Femur (tissue), 1 donor: Measurements from ENCODE around the gene IGF2BP3.
A peak's percentile ranks its signal among the peaks of the same experiment; 100 is the strongest.
"Not testable (repeated sequence)": the region's sequence is repeated elsewhere in the genome, so short reads cannot be mapped to it uniquely, and the experiment has no call there.

Experiments
- DNase-seq: peaks from one replicate; pipeline ENCODE4 v3.0.0-alpha.2; 2017

The IGF2BP3 gene

DNA sequence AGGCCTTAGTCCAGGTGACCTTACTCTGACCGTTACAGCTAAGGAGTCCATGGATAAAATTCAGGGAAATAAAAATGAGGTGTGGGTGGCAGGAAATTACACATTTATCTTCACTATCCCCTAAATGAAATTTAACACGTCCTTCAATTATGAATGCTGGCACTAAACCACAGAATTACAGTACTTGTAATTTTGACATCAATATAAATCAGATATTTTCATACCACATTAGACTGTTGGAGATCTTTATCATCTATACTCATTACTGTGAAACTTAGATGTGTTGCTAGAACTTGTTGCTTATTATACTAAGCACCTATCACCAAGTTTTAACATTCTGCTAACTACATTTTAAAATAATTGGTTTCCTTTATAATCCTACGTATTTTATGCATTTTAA, 51.1 kb downstream of the IGF2BP3 start:
- no peak for DNase-seq

GRCh38 chr7:23418046-23418445, 52.2 kb downstream of the IGF2BP3 start:
- DNase-seq: no peak

DNA sequence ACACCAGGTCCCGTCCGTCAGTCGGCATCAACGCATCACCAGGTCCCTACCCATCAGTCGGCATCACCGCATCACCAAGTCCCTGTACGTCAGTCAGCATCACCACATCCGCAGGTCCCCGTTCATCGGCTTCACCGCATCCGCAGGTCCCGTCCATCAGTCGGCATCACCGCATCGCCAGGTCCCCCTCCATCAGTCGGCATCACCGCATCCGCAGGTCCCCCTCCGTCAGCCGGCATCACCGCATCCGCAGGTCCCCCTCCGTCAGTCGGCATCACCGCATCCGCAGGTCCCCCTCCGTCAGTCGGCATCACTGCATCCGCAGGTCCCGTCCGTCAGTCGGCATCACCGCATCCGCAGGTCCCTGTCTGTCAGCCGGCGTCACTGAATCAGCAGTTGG, 55.1 kb downstream of the IGF2BP3 start:
- no peak for DNase-seq

DNA sequence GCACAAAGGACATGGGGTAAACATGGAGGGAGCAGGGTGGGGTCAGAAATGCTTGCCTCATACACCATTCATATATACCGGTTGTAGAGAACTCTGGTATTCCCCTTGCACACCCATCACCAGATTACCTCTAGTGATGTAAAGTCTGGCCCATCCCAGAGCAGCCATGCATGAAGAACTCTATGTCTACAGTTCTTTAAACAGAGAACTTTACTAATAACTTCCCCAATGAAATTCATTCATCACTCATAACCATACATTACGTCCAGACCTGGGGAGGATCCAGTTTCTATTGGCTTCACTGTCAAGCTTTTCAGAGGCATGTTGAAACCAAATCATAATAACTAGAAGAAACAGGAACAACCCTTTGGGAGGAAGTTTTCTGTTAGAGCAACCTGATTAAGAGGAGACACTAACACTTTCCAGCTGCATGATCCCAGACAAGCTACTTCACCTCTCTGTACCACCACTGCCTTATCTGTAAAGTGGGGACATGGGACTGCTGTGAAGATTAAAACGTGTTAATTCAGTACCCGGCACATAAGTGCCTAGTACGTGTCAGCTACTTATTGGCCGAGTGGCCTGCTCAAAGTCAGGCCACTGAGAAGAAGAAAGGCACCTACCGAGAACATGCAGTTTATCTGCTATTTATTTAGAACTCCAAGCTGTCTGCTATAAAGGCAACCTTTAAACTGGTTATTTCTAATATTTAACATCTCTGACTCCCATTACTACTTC, 59.7 kb downstream of the IGF2BP3 start:
- no peak for DNase-seq

DNA sequence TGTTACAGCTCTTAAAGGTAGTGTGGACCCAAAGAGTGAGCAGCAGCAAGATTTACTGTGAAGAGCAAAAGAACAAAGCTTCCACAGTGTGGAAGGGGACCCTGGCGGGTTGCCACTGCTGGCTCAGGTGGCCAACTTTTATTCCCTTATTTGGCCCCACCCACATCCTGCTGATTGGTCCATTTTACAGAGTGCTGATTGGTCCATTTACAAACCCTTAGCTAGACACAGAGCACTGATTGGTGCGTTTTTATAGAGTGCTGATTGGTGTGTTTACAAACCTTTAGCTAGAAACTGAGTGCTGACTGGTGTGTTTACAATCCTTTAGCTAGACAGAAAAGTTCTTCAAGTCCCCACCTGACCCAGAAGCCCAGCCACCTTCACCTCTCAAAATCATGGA, 63.7 kb downstream of the IGF2BP3 start:
- not testable (repeated sequence) for DNase-seq

DNA sequence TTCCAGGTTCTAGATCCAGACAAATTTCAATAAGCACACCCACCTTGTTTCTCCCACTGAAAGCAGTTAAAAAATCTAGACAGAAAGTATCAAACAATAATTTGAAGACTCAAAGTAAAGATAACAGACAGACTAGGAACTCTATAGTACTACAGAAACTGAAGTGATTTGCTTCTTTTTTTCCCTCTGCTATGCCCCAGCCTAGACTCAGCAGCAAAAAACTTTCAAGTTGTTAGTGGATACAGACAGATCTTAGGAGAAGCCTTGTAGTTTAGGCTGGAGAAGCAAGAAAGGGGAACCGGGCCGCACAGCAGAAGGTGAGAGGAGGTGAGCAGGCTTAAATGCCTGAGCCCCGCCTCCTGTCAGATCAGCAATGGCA, 65.1 kb downstream of the IGF2BP3 start:
- no peak for DNase-seq

GRCh38 chr7:23404546-23405239, 65.6 kb downstream of the IGF2BP3 start:
- no peak for DNase-seq

DNA sequence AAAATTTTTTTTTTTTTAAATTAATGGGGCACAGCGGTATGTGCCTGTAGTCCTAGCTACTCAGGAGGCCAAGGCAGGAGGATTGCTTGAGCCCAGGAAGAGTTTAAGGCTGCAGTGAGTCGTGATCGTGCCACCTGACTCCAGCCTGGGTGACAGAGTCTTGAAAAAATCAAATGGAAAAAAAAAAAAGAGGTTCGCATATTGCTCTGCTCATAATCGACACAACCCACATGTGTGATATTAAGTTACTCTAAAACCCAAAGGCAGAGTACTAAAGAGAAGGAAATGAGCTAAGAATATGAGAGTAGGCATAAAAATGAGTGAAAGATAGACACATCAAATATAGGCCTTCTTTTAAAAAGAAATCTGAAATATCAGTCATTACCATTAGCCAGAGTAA, 66.3 kb downstream of the IGF2BP3 start:
- no peak for DNase-seq

GRCh38 chr7:23398090-23398489, 72.2 kb downstream of the IGF2BP3 start:
- not testable (repeated sequence) for DNase-seq

DNA sequence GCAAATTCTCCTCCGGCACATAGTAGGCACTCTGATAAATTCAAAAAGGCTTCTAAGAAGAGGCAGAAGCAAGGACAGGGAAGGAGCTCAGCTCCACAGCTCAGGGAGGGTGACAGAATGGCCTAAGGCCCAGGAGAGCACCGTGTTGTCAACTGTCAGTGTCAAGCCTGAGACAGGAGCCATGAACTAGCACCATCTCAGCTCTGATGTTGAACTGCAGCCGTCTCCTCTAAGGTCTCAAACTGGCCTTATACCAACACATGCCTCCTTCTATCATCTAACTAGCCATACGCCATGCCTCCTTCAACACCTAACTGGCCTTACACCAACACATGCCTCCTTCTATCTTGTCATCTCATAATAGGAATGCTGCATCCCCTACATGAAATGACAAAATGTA, 73.0 kb downstream of the IGF2BP3 start:
- no peak for DNase-seq

DNA sequence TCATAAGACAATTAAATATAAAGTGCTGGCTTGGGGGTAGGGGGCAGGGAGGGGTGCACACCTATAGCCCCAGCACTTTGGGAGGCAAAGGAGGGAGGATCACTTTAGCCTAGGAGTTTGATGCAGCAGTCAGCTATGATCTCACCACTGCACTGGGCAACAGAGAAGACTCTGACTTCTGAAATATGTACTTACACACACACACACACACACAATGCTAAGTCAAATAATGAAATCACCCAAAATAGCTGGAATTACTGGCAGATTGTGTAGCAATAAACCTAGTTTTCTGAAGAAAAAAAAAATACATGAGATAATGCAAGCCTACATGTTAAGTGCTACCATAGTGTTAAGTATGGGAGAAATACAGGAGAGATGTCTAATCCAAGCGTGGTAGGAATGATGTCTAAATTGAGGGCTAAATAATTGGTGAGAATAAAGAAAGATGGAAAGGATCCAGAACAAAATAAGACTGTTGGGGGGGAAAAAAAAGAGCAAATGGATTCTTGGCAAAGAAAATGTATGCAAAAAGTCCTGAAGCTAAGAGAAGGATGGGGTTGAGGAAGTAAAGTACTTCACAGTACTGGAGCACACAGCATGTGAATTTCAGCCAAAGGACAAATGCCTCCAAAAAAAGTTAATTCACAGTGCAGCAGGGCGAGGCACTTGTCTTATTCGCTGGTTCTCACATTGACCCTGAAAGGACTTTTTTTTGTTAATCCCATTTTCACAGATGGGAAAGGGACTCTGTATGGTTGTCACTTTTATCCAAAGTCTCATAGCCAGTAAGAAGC, 73.9 kb downstream of the IGF2BP3 start:
- peak; percentile 30 for DNase-seq

- no peak for DNase-seq
Observed at GRCh38 chr7:23394488-23395171, 75.7 kb downstream of the IGF2BP3 start.

DNA sequence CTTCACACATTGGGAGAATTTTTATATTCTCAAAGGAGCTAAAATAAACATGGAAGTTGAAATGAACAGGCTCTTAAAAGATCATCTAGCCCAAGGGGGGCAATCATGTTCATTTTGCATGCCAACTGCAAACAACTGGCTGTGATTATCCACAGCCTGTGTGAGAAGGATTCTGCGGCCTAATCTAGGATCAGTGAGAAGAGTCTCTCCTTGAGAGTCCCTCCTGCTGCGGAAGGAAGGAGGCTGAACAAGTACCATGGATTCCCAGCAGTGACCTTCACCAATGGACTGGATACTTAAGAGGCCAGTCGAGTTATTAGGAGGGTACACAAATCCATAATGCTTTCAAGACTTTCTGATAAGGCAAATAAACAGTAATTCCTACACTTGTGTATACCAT, 76.7 kb downstream of the IGF2BP3 start:
- DNase-seq: no peak

DNA sequence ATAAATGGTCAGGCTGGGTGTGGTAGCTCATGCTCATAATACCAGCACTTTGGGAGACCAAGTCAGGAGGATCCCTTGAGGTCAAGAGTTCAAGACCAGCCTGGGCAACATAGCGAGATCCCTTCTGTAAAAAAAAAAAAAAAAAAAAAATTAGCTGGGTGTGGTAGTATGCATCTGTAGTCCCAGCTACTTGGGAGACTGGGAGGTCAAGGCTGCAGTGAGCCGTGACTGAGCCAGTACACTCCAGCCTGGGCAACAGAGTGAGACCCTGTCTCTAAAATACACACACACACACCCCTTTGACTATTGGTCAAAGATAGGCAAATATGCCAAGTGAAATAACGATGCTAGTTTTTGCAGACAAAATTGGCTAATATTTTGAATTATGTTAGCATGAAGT, 80.6 kb downstream of the IGF2BP3 start:
- DNase-seq: no peak

- DNase-seq: no peak
Observed at GRCh38 chr7:23387583-23387982, 82.7 kb downstream of the IGF2BP3 start.

DNA sequence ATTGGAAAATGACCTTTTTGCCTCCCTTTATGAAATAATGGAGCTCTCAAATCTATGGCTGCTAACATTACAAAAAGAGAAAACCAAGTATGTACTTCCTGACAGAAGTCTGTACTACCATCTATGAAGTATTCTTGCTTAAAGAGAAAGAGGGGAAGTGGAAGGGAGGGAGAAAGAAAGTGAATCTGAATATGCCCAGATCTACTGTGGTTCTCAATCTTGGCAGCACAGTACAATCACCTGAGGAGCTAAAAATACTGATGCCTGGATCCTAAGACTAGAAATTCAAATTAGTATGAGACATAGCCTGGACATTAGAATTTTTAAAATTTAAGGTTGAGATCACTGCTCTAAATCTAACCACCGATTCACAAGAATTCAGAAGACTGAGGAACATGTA, 85.2 kb downstream of the IGF2BP3 start:
- no peak for DNase-seq

DNA sequence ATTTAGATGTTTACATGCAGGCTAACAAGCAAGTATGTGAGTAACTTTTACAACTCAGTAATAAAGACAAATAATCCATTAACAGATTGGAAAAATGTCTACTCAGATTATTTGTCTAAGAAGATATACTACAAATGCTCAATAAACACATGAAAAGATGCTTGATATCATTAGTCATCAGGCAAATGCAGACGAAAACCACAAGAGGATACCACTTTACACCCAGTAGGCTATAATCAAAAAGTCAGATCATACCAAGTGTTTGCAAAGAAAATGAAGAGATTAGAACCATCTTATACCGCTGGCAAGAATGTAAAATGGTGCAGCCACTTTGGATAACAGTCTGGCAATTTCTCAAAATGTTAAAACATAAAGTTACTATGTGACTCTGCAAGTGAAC, 87.1 kb downstream of the IGF2BP3 start:
- no peak for DNase-seq

DNA sequence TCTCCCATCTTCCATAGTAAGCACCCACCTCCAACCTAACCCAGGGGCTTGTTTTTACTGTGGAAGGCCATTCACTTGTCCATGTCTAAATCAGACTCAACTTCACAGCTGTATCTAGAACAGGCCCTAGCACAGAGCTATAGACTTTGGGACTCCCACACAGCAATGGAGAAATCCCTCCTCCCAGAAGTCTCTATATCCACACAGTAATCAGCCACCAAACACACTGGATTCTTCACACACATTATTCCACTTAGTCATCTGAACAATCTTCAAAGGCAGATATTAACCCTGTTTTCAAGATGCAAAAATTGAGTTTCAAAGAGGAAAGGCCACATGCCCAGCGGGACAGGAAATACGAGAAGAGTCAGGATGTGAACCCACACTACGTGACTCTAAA, 89.3 kb downstream of the IGF2BP3 start:
- no peak for DNase-seq

DNA sequence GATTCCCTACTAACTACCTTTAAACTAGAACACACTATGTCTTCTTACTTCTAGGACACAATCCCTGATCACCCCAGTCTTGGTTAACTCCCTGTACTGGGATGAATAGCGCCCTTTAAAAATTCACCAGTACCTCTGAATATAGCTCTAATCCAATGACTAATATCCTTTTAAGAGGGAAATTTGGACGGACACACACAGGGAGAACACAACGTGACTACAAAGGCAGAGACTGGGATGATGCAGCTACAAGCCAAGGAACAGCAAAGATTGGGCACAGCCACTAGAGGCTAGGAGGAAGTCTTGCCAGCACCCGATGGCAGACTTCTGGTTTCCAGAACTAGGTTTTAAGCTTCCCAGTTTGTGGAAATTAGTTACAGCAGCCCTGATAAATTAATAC, 89.7 kb downstream of the IGF2BP3 start:
- DNase-seq: no peak

GRCh38 chr7:23378996-23379395, 91.3 kb downstream of the IGF2BP3 start:
- no peak for DNase-seq

GRCh38 chr7:23377134-23377533, 93.2 kb downstream of the IGF2BP3 start:
- no peak for DNase-seq

DNA sequence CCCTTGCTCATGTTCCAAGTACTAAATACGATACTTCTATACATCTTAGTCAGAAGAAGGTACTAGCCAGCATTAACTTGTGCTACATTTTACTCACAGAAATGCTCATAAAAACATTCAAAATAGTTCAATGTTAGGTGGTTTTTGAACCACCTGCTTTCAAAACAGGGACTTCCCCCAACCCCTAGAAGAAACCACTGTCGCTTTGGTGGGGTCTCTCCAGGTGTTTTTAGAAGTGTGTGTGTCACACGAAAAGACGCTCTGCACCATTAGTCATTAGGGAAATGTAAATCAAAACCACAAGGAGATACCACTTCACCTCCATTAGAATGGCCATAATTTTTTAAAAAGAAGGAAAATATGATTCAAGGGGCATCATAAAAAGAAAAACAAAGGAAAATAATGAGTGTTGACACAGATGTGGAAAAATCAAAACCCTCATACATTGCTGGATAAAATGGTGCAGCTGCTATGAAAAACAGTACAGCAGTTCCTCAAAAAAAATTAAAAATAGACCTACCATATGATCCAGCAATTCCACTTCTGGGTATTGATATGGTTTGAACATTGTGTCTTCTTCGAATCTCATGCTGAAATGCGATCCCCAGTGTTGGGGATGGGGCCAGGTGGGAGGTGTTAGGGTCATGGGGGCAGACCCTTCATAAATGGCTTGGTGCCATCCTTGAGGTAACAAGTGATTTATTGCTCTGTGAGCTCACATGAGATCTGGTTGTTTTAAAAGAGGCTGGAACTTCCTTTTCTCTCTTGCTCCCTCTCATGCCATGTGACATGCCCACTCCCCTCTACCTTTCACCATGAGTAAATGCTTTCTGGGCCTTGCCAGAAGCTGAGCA, 96.9 kb downstream of the IGF2BP3 start:
- no peak for DNase-seq
